AG09309 (cell line): Measurements from ENCODE around the gene PATL2.

ENCODE experiments used
- DNase-seq: peaks from one replicate; pipeline ENCODE4 v3.0.0-alpha.2; 2010; ENCODE audit warnings: low read depth
- H3K4me3 ChIP-seq: 2 replicates; pipeline ENCODE4 v1.5.1; 2011; ENCODE audit warnings: mild to moderate bottlenecking, low read depth, low read length, moderate library complexity; ENCODE audit not compliant: control insufficient read depth
- TF ChIP-seq, protein P1 (sequence below): IDR thresholded peaks from 2 replicates; pipeline ENCODE4 v1.5.1; 2011; ENCODE audit warnings: mild to moderate bottlenecking, low read depth, low read length, inconsistent platforms; ENCODE audit not compliant: insufficient read depth, control insufficient read depth; ENCODE audit errors: missing control alignments

The PATL2 gene

GRCh38 chr15:44676676-44677075 lies 34.4 kb downstream of the PATL2 start:
- no peak overlapping the region for H3K4me3 ChIP-seq
- DNase-seq, result no peak
- TF ChIP-seq, protein P1, sequence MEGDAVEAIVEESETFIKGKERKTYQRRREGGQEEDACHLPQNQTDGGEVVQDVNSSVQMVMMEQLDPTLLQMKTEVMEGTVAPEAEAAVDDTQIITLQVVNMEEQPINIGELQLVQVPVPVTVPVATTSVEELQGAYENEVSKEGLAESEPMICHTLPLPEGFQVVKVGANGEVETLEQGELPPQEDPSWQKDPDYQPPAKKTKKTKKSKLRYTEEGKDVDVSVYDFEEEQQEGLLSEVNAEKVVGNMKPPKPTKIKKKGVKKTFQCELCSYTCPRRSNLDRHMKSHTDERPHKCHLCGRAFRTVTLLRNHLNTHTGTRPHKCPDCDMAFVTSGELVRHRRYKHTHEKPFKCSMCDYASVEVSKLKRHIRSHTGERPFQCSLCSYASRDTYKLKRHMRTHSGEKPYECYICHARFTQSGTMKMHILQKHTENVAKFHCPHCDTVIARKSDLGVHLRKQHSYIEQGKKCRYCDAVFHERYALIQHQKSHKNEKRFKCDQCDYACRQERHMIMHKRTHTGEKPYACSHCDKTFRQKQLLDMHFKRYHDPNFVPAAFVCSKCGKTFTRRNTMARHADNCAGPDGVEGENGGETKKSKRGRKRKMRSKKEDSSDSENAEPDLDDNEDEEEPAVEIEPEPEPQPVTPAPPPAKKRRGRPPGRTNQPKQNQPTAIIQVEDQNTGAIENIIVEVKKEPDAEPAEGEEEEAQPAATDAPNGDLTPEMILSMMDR, result no peak

- no peak for DNase-seq
- no peak overlapping the region for H3K4me3 ChIP-seq
- TF ChIP-seq, protein P1, result no peak
Measured at GRCh38 chr15:44675911-44676310, 35.2 kb downstream of the PATL2 start.

GRCh38 chr15:44673639-44674038 lies 37.5 kb downstream of the PATL2 start:
- H3K4me3 ChIP-seq, result no peak overlapping the region
- DNase-seq, result no peak
- TF ChIP-seq, protein P1, result no peak

DNA sequence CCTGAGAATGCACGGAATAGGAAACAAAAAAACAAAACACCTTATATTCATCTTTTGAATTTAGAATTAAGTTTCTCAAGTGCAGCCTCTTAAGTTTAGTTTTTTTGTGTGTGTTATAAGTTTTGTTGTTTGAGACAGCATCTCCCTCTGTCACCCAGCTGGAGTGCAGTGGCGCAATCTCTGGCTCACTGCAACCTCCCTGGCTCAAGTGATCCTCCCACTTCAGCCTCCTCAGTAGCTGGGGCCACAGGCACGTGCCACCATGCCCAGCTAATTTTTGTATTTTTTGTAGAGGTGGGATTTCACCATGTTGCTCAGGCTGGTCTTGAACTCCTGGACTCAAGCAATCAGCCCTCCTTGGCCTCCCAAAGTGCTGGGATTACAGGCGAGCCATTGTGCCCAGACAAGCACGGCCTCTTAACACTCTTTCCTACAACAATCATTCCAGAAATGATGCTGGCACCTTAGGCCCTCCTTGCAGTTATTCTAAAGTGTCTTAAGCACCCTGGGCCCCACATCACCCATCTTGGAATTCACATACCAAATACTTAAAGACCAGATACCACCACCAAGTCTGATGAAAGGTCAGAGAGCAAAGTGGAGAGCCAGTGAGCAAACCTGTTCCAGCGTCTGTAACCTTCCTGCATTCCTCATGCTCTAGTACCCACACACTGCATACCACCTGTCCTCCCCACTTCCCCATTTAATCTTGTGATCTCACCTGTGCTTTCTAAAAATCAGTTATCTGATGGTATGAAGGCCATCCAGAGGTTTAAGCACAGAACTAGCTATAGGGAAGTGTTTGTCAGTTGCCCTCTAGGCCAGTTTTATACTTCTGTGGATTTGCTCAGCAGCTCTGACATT lies 40.8 kb downstream of the PATL2 start:
- no peak overlapping the region for H3K4me3 ChIP-seq
- TF ChIP-seq, protein P1, result no peak
- DNase-seq, result no peak

DNA sequence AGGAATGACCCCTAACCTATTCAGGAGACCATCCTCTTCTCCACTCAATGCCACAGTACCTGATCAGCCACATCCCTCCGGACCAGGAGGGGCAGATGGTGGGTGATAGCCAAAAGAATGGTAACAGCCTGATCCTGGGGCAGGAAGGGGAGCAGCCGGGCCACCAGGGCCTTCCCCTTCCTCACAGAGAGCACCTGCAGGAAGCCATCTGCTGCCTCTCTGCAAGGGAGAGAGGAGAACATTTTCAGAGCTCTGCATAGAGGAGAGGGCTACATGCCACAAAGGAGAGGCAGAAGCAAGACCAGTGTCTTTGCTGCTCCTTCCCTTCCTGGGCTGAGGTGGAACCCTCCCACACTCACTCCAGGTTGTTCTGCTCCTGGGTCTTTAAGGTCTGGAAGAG lies 42.2 kb downstream of the PATL2 start:
- H3K4me3 ChIP-seq, result no peak overlapping the region
- DNase-seq, result no peak
- TF ChIP-seq, protein P1, result no peak

DNA sequence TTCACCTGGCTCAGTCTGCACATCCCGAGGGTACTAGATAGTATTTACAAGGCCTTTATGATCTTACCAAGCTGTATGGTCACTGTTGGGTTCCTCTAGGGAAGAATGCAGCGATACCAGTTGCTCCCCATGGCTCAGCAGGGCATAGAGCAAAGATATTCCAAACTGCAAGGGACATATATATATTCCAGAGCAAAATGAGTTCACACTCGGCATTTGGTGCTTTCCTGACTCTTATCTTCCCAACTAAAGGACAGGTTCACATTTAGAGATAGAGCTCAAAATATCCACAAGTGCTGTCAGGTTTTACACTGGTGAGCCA lies 44.1 kb downstream of the PATL2 start:
- DNase-seq, result no peak
- no peak overlapping the region for H3K4me3 ChIP-seq
- TF ChIP-seq, protein P1, result no peak
